OCI-LY7 (cell line): ENCODE results near the gene LIG3.

Source experiments
- EZH2phosphoT487 ChIP-seq: fragments of 200-600 bp; sonication (generic); IDR thresholded peaks from 2 replicates; pipeline ENCODE4 v1.6.1; 2018; ENCODE audit warnings: low read depth, borderline replicate concordance, mild to moderate bottlenecking, mixed run types, antibody characterized with exemption, low read length, moderate library complexity, mixed read lengths
- TF ChIP-seq, protein P1 (sequence below): fragments of 200-600 bp; sonication (generic); conservative IDR thresholded peaks from 2 replicates; pipeline ENCODE4 v1.5.1; 2014; ENCODE audit warnings: mild to moderate bottlenecking, antibody characterized with exemption, low read length, moderate library complexity, mixed read lengths

DNA sequence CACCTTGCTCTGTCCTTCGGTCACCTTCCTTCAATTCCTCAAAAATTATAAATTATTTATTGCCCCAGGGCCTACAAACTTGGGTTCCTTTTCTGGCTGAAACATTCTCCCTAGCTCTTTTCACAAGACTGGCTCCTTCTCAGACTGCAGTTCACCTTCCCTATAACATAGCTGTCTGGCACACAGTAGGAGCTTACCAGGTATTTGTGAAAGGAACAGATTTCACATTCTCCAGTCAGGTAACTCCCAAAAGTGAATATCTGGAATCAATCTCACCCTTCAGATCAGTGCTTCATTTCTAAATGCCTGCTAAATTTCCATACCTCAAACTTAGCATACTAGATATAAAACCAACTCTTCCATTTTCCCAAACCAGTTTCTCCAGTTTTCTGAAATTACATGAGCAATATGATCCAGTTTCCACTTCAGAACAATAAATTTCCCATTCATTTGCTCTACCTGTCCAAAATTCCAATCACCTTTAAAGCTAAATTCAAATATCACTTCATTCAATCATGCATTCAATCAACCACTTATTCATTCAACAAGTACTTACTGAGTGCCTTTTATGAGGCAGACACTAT, 77.1 kb downstream of the LIG3 start:
- TF ChIP-seq, protein P1, sequence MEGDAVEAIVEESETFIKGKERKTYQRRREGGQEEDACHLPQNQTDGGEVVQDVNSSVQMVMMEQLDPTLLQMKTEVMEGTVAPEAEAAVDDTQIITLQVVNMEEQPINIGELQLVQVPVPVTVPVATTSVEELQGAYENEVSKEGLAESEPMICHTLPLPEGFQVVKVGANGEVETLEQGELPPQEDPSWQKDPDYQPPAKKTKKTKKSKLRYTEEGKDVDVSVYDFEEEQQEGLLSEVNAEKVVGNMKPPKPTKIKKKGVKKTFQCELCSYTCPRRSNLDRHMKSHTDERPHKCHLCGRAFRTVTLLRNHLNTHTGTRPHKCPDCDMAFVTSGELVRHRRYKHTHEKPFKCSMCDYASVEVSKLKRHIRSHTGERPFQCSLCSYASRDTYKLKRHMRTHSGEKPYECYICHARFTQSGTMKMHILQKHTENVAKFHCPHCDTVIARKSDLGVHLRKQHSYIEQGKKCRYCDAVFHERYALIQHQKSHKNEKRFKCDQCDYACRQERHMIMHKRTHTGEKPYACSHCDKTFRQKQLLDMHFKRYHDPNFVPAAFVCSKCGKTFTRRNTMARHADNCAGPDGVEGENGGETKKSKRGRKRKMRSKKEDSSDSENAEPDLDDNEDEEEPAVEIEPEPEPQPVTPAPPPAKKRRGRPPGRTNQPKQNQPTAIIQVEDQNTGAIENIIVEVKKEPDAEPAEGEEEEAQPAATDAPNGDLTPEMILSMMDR: no peak
- no peak for TF ChIP-seq EZH2phosphoT487
